WTC11 (cell line): ENCODE measurements around the gene CYP4F11.

Experiments
- CREB1 ChIP-seq: sonication (generic); formaldehyde crosslinking; IDR thresholded peaks from 2 replicates; pipeline ENCODE4 v1.8.0; 2023; ENCODE audit warnings: mild to moderate bottlenecking, missing genetic modification reagents
- TF ChIP-seq, protein P1 (sequence below): fragments of 250-450 bp; sonication (Bioruptor Pico); IDR thresholded peaks from 2 replicates; pipeline ENCODE4 v2.1.2; 2022; ENCODE audit warnings: mild to moderate bottlenecking, moderate library complexity

DNA sequence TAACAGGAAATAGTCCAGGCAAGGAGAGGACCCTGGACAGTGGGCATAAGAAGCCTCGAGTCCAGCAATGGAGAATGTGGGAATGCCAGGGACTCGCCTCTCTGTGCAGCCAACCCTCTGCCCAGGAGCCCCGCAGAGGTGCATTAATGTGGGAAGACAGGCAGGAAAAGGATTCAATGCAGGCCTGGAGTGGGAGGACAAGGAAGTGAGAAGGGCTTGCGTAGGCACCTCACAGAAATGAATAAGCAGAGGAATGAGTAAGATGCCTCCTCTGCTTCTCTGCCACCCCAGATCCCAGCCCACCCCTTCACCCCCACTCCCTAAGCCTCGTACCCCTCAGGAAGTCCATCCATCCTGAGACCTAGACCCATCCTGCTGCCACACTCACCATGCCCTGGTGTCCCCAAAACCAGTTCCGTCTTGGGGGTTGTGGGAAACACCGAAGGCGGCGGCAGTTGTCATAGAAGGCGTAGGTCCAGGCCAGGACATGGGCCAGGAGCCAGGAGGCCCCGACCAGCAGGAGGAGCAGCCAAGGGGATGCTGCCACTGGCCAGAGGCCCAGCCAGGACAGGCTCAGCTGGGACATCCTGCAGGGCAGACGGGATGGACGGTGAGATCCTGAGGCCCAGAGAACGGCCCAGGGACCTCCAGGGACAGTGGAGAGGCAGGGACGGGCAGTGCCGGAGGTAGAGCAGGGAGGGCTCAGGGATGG, 37.1 kb downstream of the CYP4F11 start:
- TF ChIP-seq, protein P1, sequence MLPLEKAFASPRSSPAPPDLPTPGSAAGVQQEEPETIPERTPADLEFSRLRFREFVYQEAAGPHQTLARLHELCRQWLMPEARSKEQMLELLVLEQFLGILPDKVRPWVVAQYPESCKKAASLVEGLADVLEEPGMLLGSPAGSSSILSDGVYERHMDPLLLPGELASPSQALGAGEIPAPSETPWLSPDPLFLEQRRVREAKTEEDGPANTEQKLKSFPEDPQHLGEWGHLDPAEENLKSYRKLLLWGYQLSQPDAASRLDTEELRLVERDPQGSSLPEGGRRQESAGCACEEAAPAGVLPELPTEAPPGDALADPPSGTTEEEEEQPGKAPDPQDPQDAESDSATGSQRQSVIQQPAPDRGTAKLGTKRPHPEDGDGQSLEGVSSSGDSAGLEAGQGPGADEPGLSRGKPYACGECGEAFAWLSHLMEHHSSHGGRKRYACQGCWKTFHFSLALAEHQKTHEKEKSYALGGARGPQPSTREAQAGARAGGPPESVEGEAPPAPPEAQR = no peak
- no peak for TF ChIP-seq CREB1 (CRISPR knock-in tag)
